GM12878 (cell line): ENCODE results near the gene LDLRAD4. TPM values are rescaled to one million over a fixed set of nuclear protein-coding genes. Genes with fewer than 3 reads are reported as not detected.

ENCODE experiments used
- ATAC-seq: fragments of 200-7000 bp; cut with Tn5 transposase; 3 replicates; pipeline ENCODE4 v1.9.1; 2020; ENCODE audit warnings: mild to moderate bottlenecking, moderate library complexity
- BruUV-seq: library from RNA; stranded (reverse); fragments of 400-500 nt; replicated peaks from 2 replicates; lab custom pipeline; 2021; lab: Mats Ljungman, UMichigan
- CTCF ChIA-PET: fragments of 300-600 bp; sonication (Branson Sonifier 250); formaldehyde crosslinking; extraction: SDS; loops from one replicate; lab custom pipeline; 2021; ENCODE audit warnings: inconsistent platforms; lab: Yijun Ruan, JAX
- POLR2A ChIA-PET: fragments of 350-600 bp; formaldehyde crosslinking; extraction: SDS; loops from one replicate; lab custom pipeline; 2021; ENCODE audit warnings: inconsistent platforms; lab: Charles Lee
- RAD21 ChIA-PET: fragments of 300-600 bp; sonication (Branson Sonifier 250); formaldehyde crosslinking; loops from one replicate; lab custom pipeline; 2023; ENCODE audit warnings: antibody characterized with exemption; ENCODE audit not compliant: unreplicated experiment; lab: Charles Lee
- SMC1A ChIA-PET: fragments of 300-600 bp; sonication (Branson Sonifier 250); formaldehyde crosslinking; loops from one replicate; lab custom pipeline; 2023; ENCODE audit not compliant: unreplicated experiment, uncharacterized antibody; lab: Charles Lee
- DNase-seq: peaks from one replicate; pipeline ENCODE4 v3.0.0-alpha.2; 2011; ENCODE audit warnings: low read depth, low spot score
- FAIRE-seq: peaks from 3 replicates; lab custom pipeline; 2011; peaks lifted over from hg19 to GRCh38; lab: Jason Lieb, UNC
- H2AFZ ChIP-seq: 2 replicates; pipeline ENCODE4 v1.6.0; 2011; ENCODE audit warnings: low read depth, low read length, control low read depth; ENCODE audit not compliant: control insufficient read depth
- H3K27ac ChIP-seq: 2 replicates; pipeline ENCODE4 v1.5.1; 2011; ENCODE audit warnings: control low read depth; ENCODE audit not compliant: control insufficient read depth, insufficient read depth
- H3K27me3 ChIP-seq, 2 experiments: replicated peaks in 1 of 2; 2 replicates each; pipeline versions ENCODE4 v1.6.0 to v1.6.1; 2011; ENCODE audit warnings: low read length in 1 of 2; ENCODE audit not compliant: control insufficient read depth in 2 of 2, insufficient read depth in 2 of 2
- H3K36me3 ChIP-seq, 2 experiments: 2 replicates each; pipeline ENCODE4 v1.5.1; 2011; ENCODE audit warnings: low read length in 1 of 2; ENCODE audit not compliant: control insufficient read depth in 2 of 2, insufficient read depth in 2 of 2
- H3K4me1 ChIP-seq: 2 replicates; pipeline ENCODE4 v1.6.1; 2011; ENCODE audit warnings: mild to moderate bottlenecking, low read length, moderate library complexity, mixed read lengths; ENCODE audit not compliant: control insufficient read depth, insufficient read depth
- H3K4me2 ChIP-seq: 2 replicates; pipeline ENCODE4 v1.6.0; 2011; ENCODE audit warnings: control low read depth; ENCODE audit not compliant: control insufficient read depth, insufficient read depth
- H3K4me3 ChIP-seq: fragments of 200-600 bp; sonication (generic); 2 replicates; pipeline ENCODE4 v1.5.1; 2016
- H3K79me2 ChIP-seq: 2 replicates; pipeline ENCODE4 v1.6.0; 2011; ENCODE audit warnings: low read length; ENCODE audit not compliant: control insufficient read depth, insufficient read depth
- H3K9ac ChIP-seq: 2 replicates; pipeline ENCODE4 v1.8.0; 2011; ENCODE audit warnings: low read length, control low read depth, mixed read lengths; ENCODE audit not compliant: control insufficient read depth, insufficient read depth
- H3K9me3 ChIP-seq: replicated peaks from 3 replicates; pipeline ENCODE4 v1.5.1; 2011; ENCODE audit warnings: mild to moderate bottlenecking, low read length; ENCODE audit not compliant: control insufficient read depth, insufficient read depth
- H4K20me1 ChIP-seq: 2 replicates; pipeline ENCODE4 v1.6.0; 2011; ENCODE audit not compliant: control insufficient read depth, insufficient read depth
- ATF7 ChIP-seq: fragments of 450-650 bp; IDR thresholded peaks from 2 replicates; pipeline ENCODE4 v1.6.1; 2016; ENCODE audit warnings: low read depth, mild to moderate bottlenecking
- BCL11A ChIP-seq: IDR thresholded peaks from 2 replicates; pipeline ENCODE4 v1.6.1; 2011; ENCODE audit warnings: low read depth, low read length
- ESRRA ChIP-seq: IDR thresholded peaks from 2 replicates; pipeline ENCODE4 v1.6.1; 2012; ENCODE audit warnings: mild to moderate bottlenecking, low read length, improper control_type of control experiment
- HDGF ChIP-seq: fragments of 450-650 bp; IDR thresholded peaks from 2 replicates; pipeline ENCODE4 v1.6.1; 2016; ENCODE audit warnings: antibody characterized with exemption
- IKZF2 ChIP-seq, 2 experiments: fragments of 450-650 bp; IDR thresholded peaks; 2 replicates each; pipeline ENCODE4 v1.6.1; 2017; ENCODE audit warnings: mild to moderate bottlenecking in 2 of 2, moderate library complexity in 2 of 2
- MTA3 ChIP-seq: IDR thresholded peaks from 2 replicates; pipeline ENCODE4 v1.6.1; 2012; ENCODE audit warnings: low read length, inconsistent platforms, borderline replicate concordance
- NRF1 ChIP-seq: conservative IDR thresholded peaks from 2 replicates; pipeline ENCODE4 v1.6.1; 2011; ENCODE audit warnings: mild to moderate bottlenecking, low read depth, low read length, improper control_type of control experiment
- PKNOX1 ChIP-seq: fragments of 450-650 bp; IDR thresholded peaks from 2 replicates; pipeline ENCODE4 v1.6.1; 2016; ENCODE audit warnings: mild to moderate bottlenecking
- RAD51 ChIP-seq: fragments of 450-650 bp; IDR thresholded peaks from 2 replicates; pipeline ENCODE4 v1.6.1; 2016; ENCODE audit warnings: moderate library complexity, mild to moderate bottlenecking, inconsistent platforms
- RB1 ChIP-seq: fragments of 450-650 bp; formaldehyde crosslinking; IDR thresholded peaks from 2 replicates; pipeline ENCODE4 v1.6.1; 2017; ENCODE audit warnings: mild to moderate bottlenecking, borderline replicate concordance
- RFX5 ChIP-seq: IDR thresholded peaks from 2 replicates; pipeline ENCODE4 v1.6.1; 2011; ENCODE audit warnings: low read depth, low read length, improper control_type of control experiment
- SREBF1 ChIP-seq: IDR thresholded peaks from 2 replicates; pipeline ENCODE4 v1.6.1; 2012; ENCODE audit warnings: mild to moderate bottlenecking, low read length
- SRF ChIP-seq, 2 experiments: IDR thresholded peaks; 2 replicates each; pipeline ENCODE4 v1.6.1; 2011; ENCODE audit warnings: low read depth in 2 of 2, low read length in 2 of 2, mild to moderate bottlenecking in 1 of 2, moderate library complexity in 1 of 2
- ZNF217 ChIP-seq: fragments of 450-650 bp; IDR thresholded peaks from 2 replicates; pipeline ENCODE4 v1.6.1; 2017; ENCODE audit warnings: antibody characterized with exemption, mild to moderate bottlenecking
- WGBS: methylation state at CpG from one replicate; pipeline ENCODE4 v1.1.6; 2016; ENCODE audit warnings: low lambda C conversion rate; ENCODE audit not compliant: insufficient replicate concordance, insufficient coverage; ENCODE audit errors: missing lambda C conversion rate; 5-methylcytosine and 5-hydroxymethylcytosine counted together
- in situ Hi-C: fragments of 300-500 bp; cut with MboI; formaldehyde crosslinking; loops from 9 replicates; pipeline ENCODE4 v1.14.3; 2018; ENCODE audit warnings: mixed read lengths
- intact Hi-C: fragments of 100-400 bp; cut with micrococcal nuclease; formaldehyde crosslinking; loops from one replicate; pipeline ENCODE4 v1.14.2; 2022; ENCODE audit not compliant: unreplicated experiment
- polyA plus RNA-seq, 11 experiments: library from polyadenylated mRNA; depleted of rRNA in 4 of 11; unstranded in 6 of 11; stranded (reverse) in 5 of 11; fragments of >200 nt; fragmentation: Nextera tagmentation in 4 of 11; fragmentation: Illumina TruSeq in 1 of 11; extraction: Ambion mirVana in 4 of 11; extraction: Trizol in 1 of 11; gene quantifications; 1 replicate in 1 of 11; 2 replicates in 10 of 11; pipeline versions ENCODE4 v1.2.1 to v1.2.3, GENCODE V29; 2011 to 2016; ENCODE audit warnings: inconsistent platforms in 2 of 11, missing spikeins in 2 of 11, low read depth in 1 of 11
- total RNA-seq, 4 experiments: library from RNA; depleted of rRNA in 3 of 4; stranded (reverse); fragments of >200 nt in 3 of 4; fragmentation: Illumina TruSeq in 1 of 4; extraction: Trizol in 1 of 4; gene quantifications; 2 replicates each; pipeline versions ENCODE4 v1.2.1 to v1.2.3, GENCODE V29; 2013 to 2021

Gene LDLRAD4
- total and polyA plus RNA-seq, 10 of the 15 experiments (the other 5 are each of a cell fraction or from before 2014, with no cell fraction given): 2.7 to 16.8 (median 11.2) TPM

DNA sequence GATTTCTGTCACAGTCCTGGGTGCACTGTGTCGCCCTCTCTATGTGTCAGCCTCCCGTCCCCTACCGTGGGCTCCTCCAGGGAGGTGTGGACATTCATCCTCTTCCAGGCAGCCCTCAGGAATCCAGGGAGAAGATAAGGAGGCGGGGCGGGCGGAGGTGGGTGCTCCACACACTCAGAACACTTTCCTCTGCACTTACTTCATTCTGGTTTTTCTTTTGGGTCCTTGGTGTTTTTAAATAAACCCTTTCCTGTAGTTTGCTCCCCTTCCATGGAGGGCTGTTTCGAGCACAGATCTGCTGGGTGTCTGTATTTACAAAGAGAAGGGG, 323.9 kb downstream of the LDLRAD4 start:
- Histone ChIP-seq H3K27ac (no peak overlapping the region), H3K4me2 (no peak overlapping the region), H3K4me3 (no peak overlapping the region), H3K36me3 (no peaks in the 10 kb centered on the region), H3K4me1 (no peaks in the 10 kb centered on the region; the same call in 1 of the 2 replicates), H4K20me1 (no peaks in the 10 kb centered on the region), H2AFZ (no peak overlapping the region)
- 30% methylated on average over 7 of the region's 7 CpGs for WGBS
- no peak for ATAC-seq
- no peak for FAIRE-seq
- BruUV-seq: no TSS peak
- ChIA-PET SMC1A (interaction anchor here (1.1 kb wide), 1 partner anchor 15 kb away, joined by 3 read pairs; no protein-coding TSS in a partner anchor), POLR2A (no interaction called here), CTCF (interaction anchor here (4.3 kb wide), 1 partner anchor 15 kb away, joined by 18 read pairs; no protein-coding TSS in a partner anchor)
- TF ChIP-seq ESRRA (no peak), SREBF1 (no peak), SRF (IDR thresholded peaks at IDR 0.05; ENCODE audit: low read depth in 2 of 2, low read length in 2 of 2) (no peak), NRF1 (no peak), RB1 (no peak), RAD51 (no peak), IKZF2 (IDR thresholded peaks at IDR 0.05) (no peak), ZNF217 (no peak), RFX5 (no peak), BCL11A (no peak), HDGF (no peak), ATF7 (no peak), PKNOX1 (no peak), MTA3 (no peak)
- TF ChIP-seq, all 136 proteins: peak for 0
- Histone ChIP-seq H3K9ac (no peak overlapping the region), H3K9me3 (no peaks in the 10 kb centered on the region; the same call in 2 of the 3 replicates), H3K27me3 (no peaks in the 10 kb centered on the region), H3K79me2 (no peaks in the 10 kb centered on the region)
- DNase-seq: no peak
- in situ Hi-C loops (no loop called here), intact Hi-C loops (no loop called here)
- RAD21 ChIA-PET: interaction anchor here (1.2 kb wide), 1 partner anchor 16 kb away, joined by 3 read pairs; no protein-coding TSS in a partner anchor
